Natural killer cell (primary cell): ENCODE data around the gene DYNC2H1. TPM values are rescaled to one million over a fixed set of nuclear protein-coding genes. Genes with fewer than 3 reads are reported as not detected.

Experiments used
- ATAC-seq, 3 donors: fragments of 150-1000 bp in 2 of 3; fragments of 200-7000 bp in 1 of 3; cut with Tn5 transposase; 1 replicate in 1 of 3; 2 replicates in 2 of 3; pipeline ENCODE4 v1.10.0; 2021; ENCODE audit warnings: mild to moderate bottlenecking in 2 of 3, moderate library complexity in 2 of 3
- DNase-seq, 2 donors: peaks; one replicate each; pipeline versions ENCODE4 v3.0.0 to v3.0.0-alpha.2; 2013 to 2021; ENCODE audit warnings: mixed read lengths in 1 of 2
- H3K27ac ChIP-seq: one replicate; pipeline ENCODE4 v1.5.1; 2013; ENCODE audit warnings: mild to moderate bottlenecking, low read length
- H3K27me3 ChIP-seq: one replicate; pipeline ENCODE4 v1.6.1; 2013; ENCODE audit warnings: low read length; ENCODE audit not compliant: control insufficient read depth, insufficient read depth
- H3K36me3 ChIP-seq: one replicate; pipeline ENCODE4 v1.6.1; 2013; ENCODE audit warnings: low read length; ENCODE audit not compliant: control insufficient read depth, insufficient read depth
- H3K4me1 ChIP-seq: one replicate; pipeline ENCODE4 v1.6.1; 2013; ENCODE audit warnings: low read length; ENCODE audit not compliant: control insufficient read depth, insufficient read depth
- H3K4me3 ChIP-seq: one replicate; pipeline ENCODE4 v1.5.1; 2013; ENCODE audit warnings: low read length
- H3K9me3 ChIP-seq: one replicate; pipeline ENCODE4 v1.6.1; 2013; ENCODE audit warnings: low read length; ENCODE audit not compliant: control insufficient read depth, insufficient read depth
- H3K27ac Mint-ChIP-seq, 2 donors: one replicate each; pipeline ENCODE4 v1.8.0; 2022; ENCODE audit warnings: mild to moderate bottlenecking in 2 of 2, mixed read lengths in 2 of 2, moderate library complexity in 1 of 2
- H3K27me3 Mint-ChIP-seq, 2 donors: one replicate each; pipeline ENCODE4 v1.8.0; 2022; ENCODE audit warnings: low read depth in 2 of 2, mixed read lengths in 2 of 2
- H3K36me3 Mint-ChIP-seq: one replicate; pipeline ENCODE4 v1.8.0; 2022; ENCODE audit warnings: mixed read lengths
- H3K4me1 Mint-ChIP-seq, 2 donors: one replicate each; pipeline ENCODE4 v1.8.0; 2022; ENCODE audit warnings: mixed read lengths in 2 of 2
- H3K4me3 Mint-ChIP-seq: one replicate; pipeline ENCODE4 v1.8.0; 2022; ENCODE audit warnings: mild to moderate bottlenecking, moderate library complexity, mixed read lengths
- H3K9me3 Mint-ChIP-seq, 2 donors: one replicate each; pipeline ENCODE4 v1.8.0; 2022; ENCODE audit warnings: mixed read lengths in 2 of 2
- WGBS: methylation state at CpG from one replicate; pipeline ENCODE4 v1.1.7; 2013; ENCODE audit warnings: missing lambda C conversion rate; ENCODE audit not compliant: insufficient coverage; 5-methylcytosine and 5-hydroxymethylcytosine counted together
- intact Hi-C: fragments of 100-400 bp; cut with micrococcal nuclease; formaldehyde crosslinking; loops from one replicate; pipeline ENCODE4 v1.14.2; 2022
- total RNA-seq, 4 donors: library from RNA; stranded (reverse); fragments of 120-200 nt in 1 of 4; gene quantifications; one replicate each; pipeline versions ENCODE4 v1.2.3 to v1.2.4, GENCODE V29; 2013 to 2022
- TF ChIP-seq, protein P1 (sequence below): fragments of 200-600 bp; IDR thresholded peaks from one replicate; pipeline ENCODE4 v1.8.0; 2022; ENCODE audit warnings: antibody characterized with exemption

Gene DYNC2H1
- total RNA-seq, 3 donors from 2014 or later (not counting 1 experiment from before 2014, with no cell fraction given) = 4.1 to 7.5 (median 4.4) TPM

DNA sequence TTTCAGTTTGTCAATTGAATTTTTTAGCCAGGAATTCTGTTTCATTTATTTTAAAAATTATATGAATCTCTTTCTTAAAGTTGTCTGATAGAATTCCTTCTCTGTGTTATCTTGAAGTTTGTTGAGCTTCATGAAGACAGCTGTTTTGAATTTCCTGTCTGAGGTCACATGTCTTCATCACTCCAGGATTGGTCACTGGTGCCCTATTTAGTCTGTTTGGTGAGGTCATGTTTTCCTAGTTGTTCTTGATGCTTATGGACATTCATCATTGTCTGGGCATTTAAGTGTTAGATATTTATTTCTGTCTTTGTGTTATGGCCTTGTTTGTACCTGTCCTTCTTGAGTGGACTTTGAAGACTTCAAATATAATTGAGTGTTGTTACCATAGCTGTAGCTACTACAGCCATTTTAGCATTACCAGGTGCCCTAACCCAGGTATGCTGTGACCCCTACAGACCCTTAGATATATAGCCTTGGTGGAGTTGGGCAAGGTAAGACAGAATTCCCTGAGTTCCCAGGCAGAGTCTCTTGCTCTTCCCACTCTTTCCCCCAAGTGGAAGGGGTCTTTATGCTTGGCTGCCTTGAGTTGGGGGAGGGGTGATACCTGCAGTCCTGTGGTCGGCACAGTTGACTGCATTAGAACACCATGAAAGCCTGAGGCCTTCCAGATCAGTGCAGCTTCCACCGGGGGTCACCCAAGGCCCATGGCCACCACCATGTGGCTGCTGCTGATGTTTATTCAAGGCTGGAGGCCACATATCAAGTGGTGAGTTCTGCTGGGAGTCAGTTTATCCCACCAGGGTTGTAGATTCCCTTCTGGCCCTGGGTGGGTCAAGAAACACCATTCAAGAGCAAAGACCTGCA, 229.6 kb downstream of the DYNC2H1 start:
- no peak overlapping the region for H3K4me3 Mint-ChIP-seq
- no peaks in the 10 kb centered on the region for H3K36me3 Mint-ChIP-seq
- H3K27ac Mint-ChIP-seq = no peak overlapping the region
- no peaks in the 10 kb centered on the region for H3K4me1 Mint-ChIP-seq
- intact Hi-C loops = no loop called here
- H3K9me3 Mint-ChIP-seq = peaks cover 0 to 7% of the 10 kb centered on the region in 2 donors
- H3K27ac ChIP-seq = no peak overlapping the region
- no peak for DNase-seq
- TF ChIP-seq, protein P1, sequence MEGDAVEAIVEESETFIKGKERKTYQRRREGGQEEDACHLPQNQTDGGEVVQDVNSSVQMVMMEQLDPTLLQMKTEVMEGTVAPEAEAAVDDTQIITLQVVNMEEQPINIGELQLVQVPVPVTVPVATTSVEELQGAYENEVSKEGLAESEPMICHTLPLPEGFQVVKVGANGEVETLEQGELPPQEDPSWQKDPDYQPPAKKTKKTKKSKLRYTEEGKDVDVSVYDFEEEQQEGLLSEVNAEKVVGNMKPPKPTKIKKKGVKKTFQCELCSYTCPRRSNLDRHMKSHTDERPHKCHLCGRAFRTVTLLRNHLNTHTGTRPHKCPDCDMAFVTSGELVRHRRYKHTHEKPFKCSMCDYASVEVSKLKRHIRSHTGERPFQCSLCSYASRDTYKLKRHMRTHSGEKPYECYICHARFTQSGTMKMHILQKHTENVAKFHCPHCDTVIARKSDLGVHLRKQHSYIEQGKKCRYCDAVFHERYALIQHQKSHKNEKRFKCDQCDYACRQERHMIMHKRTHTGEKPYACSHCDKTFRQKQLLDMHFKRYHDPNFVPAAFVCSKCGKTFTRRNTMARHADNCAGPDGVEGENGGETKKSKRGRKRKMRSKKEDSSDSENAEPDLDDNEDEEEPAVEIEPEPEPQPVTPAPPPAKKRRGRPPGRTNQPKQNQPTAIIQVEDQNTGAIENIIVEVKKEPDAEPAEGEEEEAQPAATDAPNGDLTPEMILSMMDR = no peak
- no peaks in the 10 kb centered on the region for H3K9me3 ChIP-seq
- H3K4me3 ChIP-seq = no peak overlapping the region
- H3K27me3 Mint-ChIP-seq = no peaks in the 10 kb centered on the region
- H3K4me1 ChIP-seq = no peaks in the 10 kb centered on the region
- no peaks in the 10 kb centered on the region for H3K27me3 ChIP-seq
- no peak for ATAC-seq
- 78% methylated on average over 2 of the region's 2 CpGs for WGBS
- no peaks in the 10 kb centered on the region for H3K36me3 ChIP-seq

DNA sequence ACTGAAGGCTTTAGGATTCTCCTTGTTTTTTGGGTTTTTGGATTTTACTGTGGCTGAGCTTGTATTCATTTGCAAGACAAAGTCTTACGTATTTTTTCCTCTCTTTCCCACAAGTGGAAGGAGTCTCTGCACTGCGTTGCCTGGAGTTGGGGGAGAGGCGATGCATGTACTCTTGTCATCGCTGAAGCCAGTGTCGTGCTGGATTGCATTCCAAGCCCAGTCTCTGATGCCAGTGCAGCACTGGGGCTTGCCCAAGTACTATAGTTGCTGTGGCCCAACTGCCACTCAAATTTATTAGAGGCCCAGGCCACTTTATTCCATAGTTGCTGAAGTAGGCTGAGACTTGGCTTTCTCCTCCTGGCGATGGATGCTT, 230.2 kb downstream of the DYNC2H1 start:
- intact Hi-C loops = no loop called here
- Mint-ChIP-seq H3K4me1 (no peaks in the 10 kb centered on the region), H3K27me3 (no peaks in the 10 kb centered on the region), H3K4me3 (no peak overlapping the region), H3K9me3 (peaks cover 0 to 7% of the 10 kb centered on the region in 2 donors), H3K27ac (no peak overlapping the region), H3K36me3 (no peaks in the 10 kb centered on the region)
- 62% methylated on average over 6 of the region's 6 CpGs for WGBS
- Histone ChIP-seq H3K4me1 (no peaks in the 10 kb centered on the region), H3K4me3 (no peak overlapping the region), H3K9me3 (no peaks in the 10 kb centered on the region), H3K36me3 (no peaks in the 10 kb centered on the region), H3K27me3 (no peaks in the 10 kb centered on the region), H3K27ac (no peak overlapping the region)
- ATAC-seq = no peak
- TF ChIP-seq, protein P1 = no peak
- DNase-seq = no peak

DNA sequence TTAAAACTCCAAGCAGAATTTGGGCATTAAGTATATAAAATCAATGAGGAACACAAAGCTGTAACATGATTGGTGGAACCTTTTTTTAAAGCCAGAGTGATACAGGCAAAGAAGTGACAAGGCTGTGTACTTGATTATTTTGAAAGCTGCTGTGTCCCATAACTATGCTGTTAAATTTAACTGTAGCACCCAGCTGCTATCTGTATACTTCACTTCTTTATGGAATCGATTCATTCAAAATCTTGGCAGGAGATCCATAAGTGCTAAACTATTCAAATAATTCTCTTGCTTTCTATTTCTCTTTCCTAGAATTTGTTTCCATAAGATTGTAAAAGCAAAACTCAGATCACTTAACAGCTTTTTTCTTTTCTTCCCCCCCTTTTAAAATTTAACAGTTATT, 231.7 kb downstream of the DYNC2H1 start:
- peaks cover 0 to 7% of the 10 kb centered on the region in 2 donors for H3K9me3 Mint-ChIP-seq
- H3K4me1 ChIP-seq = no peaks in the 10 kb centered on the region
- H3K9me3 ChIP-seq = no peaks in the 10 kb centered on the region
- 94% methylated on average over 1 of the region's 1 CpG for WGBS
- H3K4me3 Mint-ChIP-seq = no peak overlapping the region
- no peak overlapping the region for H3K27ac Mint-ChIP-seq
- no peak overlapping the region for H3K4me3 ChIP-seq
- no peaks in the 10 kb centered on the region for H3K36me3 ChIP-seq
- TF ChIP-seq, protein P1 = no peak
- no peaks in the 10 kb centered on the region for H3K27me3 Mint-ChIP-seq
- no peaks in the 10 kb centered on the region for H3K27me3 ChIP-seq
- DNase-seq = no peak
- intact Hi-C loops = no loop called here
- H3K27ac ChIP-seq = no peak overlapping the region
- no peaks in the 10 kb centered on the region for H3K36me3 Mint-ChIP-seq
- H3K4me1 Mint-ChIP-seq = no peaks in the 10 kb centered on the region
- no peak for ATAC-seq
